CD4-positive, alpha-beta T cell treated with Interleukin-15 for 1 hour (primary cell): ENCODE data around the gene SRPK1.
"Not testable (repeated sequence)": the region's sequence is repeated elsewhere in the genome, so short reads cannot be mapped to it uniquely, and the experiment has no call there.

Source experiments
- DNase-seq: peaks from one replicate; pipeline ENCODE4 v3.0.0-alpha.2; 2020

SRPK1 gene

GRCh38 chr6:35920793-35921732 is at the start of gene SRPK1:
SRPK1 (minus strand) TSS chr6:35921098; CDS start chr6:35921056, 42 bp downstream.
- peak; percentile 88 for DNase-seq

DNA sequence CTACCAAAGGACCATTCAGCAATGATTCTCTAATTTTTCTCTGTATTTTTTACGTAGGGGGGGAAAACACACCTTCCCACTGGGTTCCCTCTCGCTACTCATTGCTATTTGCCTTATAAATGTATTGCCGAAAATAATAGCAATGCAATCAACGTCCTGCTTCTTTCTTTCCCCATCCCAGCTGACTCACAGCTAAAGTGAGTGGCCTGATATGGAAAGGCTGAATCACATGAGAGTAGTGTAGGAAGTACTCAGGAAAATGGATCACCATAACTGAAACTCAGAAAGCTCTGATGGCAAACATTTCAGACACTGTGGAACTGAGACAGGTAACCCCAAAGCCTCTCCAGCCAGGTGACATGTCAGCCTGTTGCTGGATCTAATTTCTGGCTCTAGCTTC is 49.3 kb upstream of the SRPK1 start:
- no peak for DNase-seq

- no peak for DNase-seq
Measured at GRCh38 chr6:35969646-35970045, 48.7 kb upstream of the SRPK1 start.

GRCh38 chr6:35968821-35969220 is 47.9 kb upstream of the SRPK1 start:
- DNase-seq = no peak

DNA sequence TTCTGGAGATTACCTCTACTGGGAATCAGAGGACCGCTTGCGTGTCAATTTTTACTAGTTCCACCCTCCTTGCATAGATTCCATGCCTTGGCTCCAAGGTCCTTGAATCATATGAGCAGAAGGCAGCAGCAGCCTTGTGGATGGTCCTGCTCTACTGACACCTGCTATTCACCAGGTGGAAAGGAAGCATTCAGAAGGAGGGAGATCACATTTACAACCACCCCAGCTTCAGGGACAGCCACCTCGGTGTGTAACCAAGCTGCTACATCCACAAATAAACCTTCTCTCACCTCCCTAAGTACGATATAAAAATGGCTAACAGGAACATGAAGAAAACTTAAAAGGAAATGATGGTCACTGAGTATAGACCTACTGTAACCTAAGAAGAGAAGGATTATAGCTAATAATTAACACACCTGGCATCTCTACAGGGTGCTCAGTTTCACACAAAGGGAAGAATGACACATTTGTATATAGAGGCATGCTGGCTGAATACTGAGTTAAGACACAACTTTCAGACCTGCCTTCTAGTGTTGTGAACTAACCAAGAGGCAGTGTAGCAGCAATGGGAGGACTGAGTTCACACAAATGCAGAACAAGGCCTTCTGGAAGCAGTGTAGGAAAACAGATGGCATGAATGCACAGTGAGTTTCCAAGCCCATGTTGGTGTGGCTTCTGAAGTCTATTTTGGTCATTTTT is 46.3 kb upstream of the SRPK1 start:
- DNase-seq = no peak

DNA sequence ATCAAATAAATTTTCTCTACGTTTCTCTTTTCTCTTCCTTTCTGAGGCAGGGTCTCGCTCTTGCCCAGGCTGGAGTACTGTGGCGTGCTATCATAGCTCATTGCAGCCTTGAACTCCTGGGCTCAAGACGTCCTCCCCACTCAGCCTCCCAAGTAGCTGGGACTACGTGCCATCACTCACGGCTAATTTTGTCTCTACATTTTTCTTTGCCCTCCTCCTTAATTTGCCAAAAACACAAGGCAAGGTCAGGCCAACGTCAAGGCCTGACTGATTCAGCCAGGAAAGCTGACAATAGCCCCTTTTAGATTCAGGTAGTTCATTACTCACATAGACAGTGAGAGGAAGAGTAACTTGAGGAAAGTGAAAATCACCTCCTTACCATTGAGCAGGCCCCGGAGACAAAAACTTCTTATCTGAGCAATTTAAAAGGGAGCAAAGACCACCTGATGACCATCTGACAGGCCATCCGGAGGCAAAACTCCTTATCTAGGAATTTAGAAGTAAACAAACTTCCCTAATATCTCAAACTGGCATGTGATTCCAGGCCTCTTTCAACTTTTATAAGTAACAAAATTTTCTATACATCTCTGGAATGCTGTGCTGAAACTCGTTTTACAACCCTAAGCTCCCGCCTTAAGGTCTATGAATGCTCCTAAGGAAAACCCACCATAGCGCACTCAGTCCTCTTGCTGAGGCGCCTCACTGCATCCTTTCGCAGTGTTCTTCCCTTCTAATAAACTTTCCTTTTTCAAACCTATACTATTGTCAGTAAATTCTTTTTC is 42.1 kb upstream of the SRPK1 start:
- DNase-seq = no peak

DNA sequence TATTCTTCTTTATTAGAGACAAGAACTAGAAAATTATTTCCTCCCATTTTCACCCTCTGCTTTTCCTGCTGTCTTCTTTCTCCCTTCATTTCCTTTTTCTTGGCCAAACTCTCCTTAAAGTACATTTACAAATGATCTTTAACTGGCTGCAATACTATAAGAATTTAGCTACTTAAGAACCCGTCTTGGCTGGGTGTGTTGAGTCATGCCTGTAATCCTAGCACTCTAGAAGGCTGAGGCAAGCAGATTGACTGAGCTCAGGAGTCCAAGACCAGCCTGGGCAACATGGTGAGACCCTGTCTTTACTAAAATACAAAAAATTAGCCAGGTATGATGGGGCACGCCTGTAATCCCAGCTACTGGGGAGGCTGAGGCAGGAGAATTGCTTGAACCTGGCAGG is 39.3 kb upstream of the SRPK1 start:
- DNase-seq = no peak

GRCh38 chr6:35955970-35956369 is 35.1 kb upstream of the SRPK1 start:
- DNase-seq = no peak

DNA sequence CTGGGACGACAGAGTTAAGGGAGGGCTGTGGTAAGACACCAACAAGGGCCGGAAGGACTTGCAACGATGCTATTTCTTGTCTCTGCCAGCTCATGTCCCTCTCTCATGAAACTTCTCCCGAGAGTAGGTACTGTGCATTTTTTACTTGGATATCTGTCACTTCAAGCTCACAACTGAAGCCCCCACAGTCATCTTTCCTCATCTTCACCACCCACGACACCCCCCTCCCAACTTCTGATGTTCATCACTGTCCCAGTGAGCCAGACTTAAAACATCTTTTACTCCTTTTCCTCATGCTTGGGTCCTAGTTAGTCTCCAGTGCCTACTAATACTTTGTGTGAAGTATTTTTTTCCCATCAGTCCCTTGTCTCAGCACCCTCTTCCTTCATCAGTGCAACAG is 34.6 kb upstream of the SRPK1 start:
- DNase-seq = no peak

- no peak for DNase-seq
Measured at GRCh38 chr6:35955071-35955470, 34.2 kb upstream of the SRPK1 start.

DNA sequence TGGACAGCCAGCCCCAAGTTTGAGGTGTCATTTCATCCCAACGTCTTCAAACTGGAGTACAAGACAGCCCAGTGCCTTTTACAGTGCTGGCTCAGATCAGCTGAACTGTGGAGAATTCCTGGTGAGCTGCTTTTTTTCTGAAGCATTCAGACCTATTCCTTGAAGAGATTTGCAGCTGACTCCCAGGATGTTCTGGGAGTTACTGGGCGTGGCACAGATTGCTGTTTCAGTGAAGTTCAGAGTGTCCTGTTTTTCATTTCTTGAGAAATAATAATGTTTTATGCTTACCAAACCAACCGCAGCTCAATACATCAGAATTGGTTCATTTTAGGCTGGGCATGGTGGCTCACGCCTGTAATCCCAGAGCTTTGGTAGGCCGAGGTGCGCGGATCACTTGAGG is 33.4 kb upstream of the SRPK1 start:
- no peak for DNase-seq

DNA sequence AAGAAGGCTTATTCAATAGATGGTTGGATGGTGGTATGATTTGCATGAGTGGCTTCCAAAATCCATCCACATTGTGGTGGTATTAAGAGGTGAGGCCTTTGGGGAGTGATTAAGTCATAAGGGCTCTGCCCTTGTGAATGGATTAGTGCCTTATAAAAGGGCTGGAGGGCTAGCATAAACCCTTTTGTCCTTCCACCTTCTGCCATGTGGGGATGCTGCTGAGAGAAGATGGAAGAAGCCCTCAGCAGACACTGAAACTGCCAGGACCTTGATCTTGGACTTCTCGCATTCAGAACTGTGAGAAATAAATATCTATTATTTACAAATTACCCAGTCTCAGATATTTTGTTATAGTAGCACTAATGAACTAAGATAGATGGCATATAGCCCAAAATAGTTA is 27.8 kb upstream of the SRPK1 start:
- DNase-seq = no peak

GRCh38 chr6:35945650-35946025 is 24.7 kb upstream of the SRPK1 start:
- no peak for DNase-seq

DNA sequence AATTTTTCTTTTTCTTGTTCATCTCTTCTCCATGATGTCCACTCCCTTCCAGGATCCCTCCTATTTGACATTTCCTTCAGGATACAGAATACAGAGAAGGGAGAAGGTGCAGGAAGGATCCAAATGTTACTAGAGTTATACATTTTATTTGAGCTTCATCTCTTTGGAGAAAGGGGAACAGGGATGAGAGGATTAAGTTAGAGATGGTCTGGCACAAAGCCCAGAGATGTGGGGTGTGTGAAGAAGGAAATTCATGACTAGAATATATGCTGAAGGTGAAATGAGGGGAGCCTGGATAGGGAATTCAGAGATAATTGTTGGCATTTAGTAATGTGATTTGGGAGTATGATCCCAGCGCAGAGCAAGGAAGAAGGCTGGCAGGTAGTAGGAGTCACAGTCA is 22.5 kb upstream of the SRPK1 start:
- DNase-seq = no peak

DNA sequence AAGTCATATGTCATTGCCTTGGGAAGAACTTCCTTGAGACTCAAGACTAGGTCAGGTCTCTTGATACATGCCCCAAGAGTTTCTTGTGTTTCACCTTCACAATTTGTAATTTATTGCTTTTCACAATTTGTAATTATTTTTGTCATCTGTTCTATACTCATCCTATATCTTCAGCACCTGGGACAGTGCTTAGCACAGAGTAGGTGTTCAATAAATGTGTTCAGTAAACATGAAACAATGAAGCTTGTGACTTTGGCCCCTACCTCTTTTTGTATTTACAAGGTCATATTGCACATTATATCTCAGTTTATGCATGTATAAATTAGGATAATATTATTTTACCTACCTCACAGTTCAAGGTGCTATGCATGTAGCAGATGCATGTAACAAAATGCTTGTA is 21.5 kb upstream of the SRPK1 start:
- DNase-seq = no peak

GRCh38 chr6:35941170-35941569 is 20.3 kb upstream of the SRPK1 start:
- not testable (repeated sequence) for DNase-seq

GRCh38 chr6:35940014-35940413 is 19.1 kb upstream of the SRPK1 start:
- not testable (repeated sequence) for DNase-seq

- DNase-seq = not testable (repeated sequence)
Measured at GRCh38 chr6:35939259-35939658, 18.4 kb upstream of the SRPK1 start.

DNA sequence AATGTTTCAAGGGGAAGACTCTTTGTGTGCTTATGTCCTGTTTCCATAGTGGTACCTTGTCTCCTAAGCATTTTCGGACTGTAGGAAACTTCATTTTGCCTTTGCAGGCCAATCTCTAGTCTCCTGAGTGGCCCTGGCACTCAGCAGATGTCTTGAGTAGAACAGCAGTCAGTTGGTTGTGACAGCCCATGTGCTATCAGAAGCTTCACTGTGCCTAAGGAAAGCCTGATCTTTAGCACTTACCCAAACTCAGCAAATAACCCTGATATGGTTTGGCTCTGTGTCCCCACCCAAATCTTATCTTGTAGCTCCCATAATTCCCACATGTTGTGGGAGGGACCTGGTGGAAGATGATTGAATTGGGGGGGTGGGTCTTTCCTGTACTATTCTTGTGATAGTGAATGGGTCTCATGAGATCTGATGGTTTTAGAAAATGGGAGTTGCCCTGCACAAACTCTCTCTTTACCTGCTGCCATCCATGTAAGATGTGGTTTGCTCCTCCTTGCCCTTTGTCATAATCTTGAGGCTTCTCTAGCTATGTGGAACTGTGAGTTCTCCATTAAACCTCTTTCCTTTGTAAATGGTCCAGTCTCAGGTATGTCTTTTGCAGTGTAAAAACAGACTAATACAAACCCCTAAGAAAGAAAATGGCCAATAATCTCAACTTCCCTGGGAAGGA is 15.9 kb upstream of the SRPK1 start:
- no peak for DNase-seq

- DNase-seq = no peak
Measured at GRCh38 chr6:35935469-35935868, 14.6 kb upstream of the SRPK1 start.

GRCh38 chr6:35933844-35934243 is 12.9 kb upstream of the SRPK1 start:
- no peak for DNase-seq

DNA sequence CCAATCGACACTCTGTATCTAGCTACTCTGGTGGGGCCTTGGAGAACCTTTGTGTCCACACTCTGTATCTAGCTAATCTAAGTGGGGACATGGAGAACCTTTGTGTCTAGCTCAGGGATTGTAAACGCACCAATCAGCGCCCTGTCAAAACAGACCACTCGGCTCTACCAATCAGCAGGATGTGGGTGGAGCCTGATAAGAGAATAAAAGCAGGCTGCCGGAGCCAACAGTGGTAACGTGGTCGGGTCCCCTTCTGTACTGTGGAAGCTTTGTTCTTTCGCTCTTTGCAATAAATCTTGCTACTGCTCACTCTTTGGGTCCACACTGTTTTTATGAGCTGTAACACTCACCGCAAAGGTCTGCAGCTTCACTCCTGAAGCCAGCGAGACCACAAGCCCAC is 11.0 kb upstream of the SRPK1 start:
- not testable (repeated sequence) for DNase-seq

GRCh38 chr6:35931120-35931561 is 10.2 kb upstream of the SRPK1 start:
- no peak for DNase-seq
